ENCODE data around the gene CHRNB1.

The CHRNB1 gene

GRCh38 chr17:7418472-7419152 is 26.2 kb upstream of the CHRNB1 start:
- Mint-ChIP-seq H3K36me3 (ENCODE audit: low read depth) (peaks cover 11% of the 10 kb centered on the region), H3K4me1 (peaks cover 3% of the 10 kb centered on the region), H3K27ac (peak overlapping the region in 1 of 3 experiments; percentile 78), H3K4me3 (no peak overlapping the region), H3K27me3 (ENCODE audit: low read depth) (no peaks in the 10 kb centered on the region), H3K9me3 (no peaks in the 10 kb centered on the region)
- no peak for TF ChIP-seq CTCF (IDR thresholded peaks at IDR 0.05; ENCODE audit: unreplicated experiment in 3 of 3)

- no peak for TF ChIP-seq CTCF (IDR thresholded peaks at IDR 0.05; ENCODE audit: unreplicated experiment in 3 of 3)
- Mint-ChIP-seq H3K36me3 (ENCODE audit: low read depth) (peaks cover 11% of the 10 kb centered on the region), H3K4me1 (peaks cover 6% of the 10 kb centered on the region), H3K9me3 (no peaks in the 10 kb centered on the region), H3K27me3 (ENCODE audit: low read depth) (peaks cover 4% of the 10 kb centered on the region), H3K27ac (peak within 1 kb of the TSS in 2 of 3 experiments; percentile 40 to 78), H3K4me3 (no peak within 1 kb of the TSS)
Observed at GRCh38 chr17:7419819-7420610, 24.8 kb upstream of the CHRNB1 start, which contains the start of gene SPEM1. Gene SPEM1, plus strand, starts transcription at chr17:7420324. Its CDS starts 61 bp downstream, at chr17:7420385.

GRCh38 chr17:7421186-7421585 is 23.7 kb upstream of the CHRNB1 start:
- H3K27ac Mint-ChIP-seq, result no peak overlapping the region
- TF ChIP-seq CTCF (IDR thresholded peaks at IDR 0.05; ENCODE audit: unreplicated experiment in 3 of 3), result no peak
- peaks cover 5% of the 10 kb centered on the region for H3K36me3 Mint-ChIP-seq (ENCODE audit: low read depth)
- H3K27me3 Mint-ChIP-seq (ENCODE audit: low read depth), result peaks cover 4% of the 10 kb centered on the region
- H3K4me3 Mint-ChIP-seq, result no peak overlapping the region
- no peaks in the 10 kb centered on the region for H3K9me3 Mint-ChIP-seq
- peaks cover 6% of the 10 kb centered on the region for H3K4me1 Mint-ChIP-seq

GRCh38 chr17:7423679-7424078 is 21.2 kb upstream of the CHRNB1 start:
- Mint-ChIP-seq H3K27me3 (ENCODE audit: low read depth) (peaks cover 4% of the 10 kb centered on the region), H3K27ac (peak overlapping the region; percentile 15 to 54 (median 53)), H3K9me3 (no peaks in the 10 kb centered on the region), H3K4me3 (no peak overlapping the region), H3K36me3 (ENCODE audit: low read depth) (no peaks in the 10 kb centered on the region), H3K4me1 (peaks cover 6% of the 10 kb centered on the region)
- TF ChIP-seq CTCF (IDR thresholded peaks at IDR 0.05; ENCODE audit: unreplicated experiment in 3 of 3), result no peak

GRCh38 chr17:7425316-7425715 is 19.5 kb upstream of the CHRNB1 start, which contains the start of gene SPEM2:
Gene SPEM2, plus strand, starts transcription at chr17:7425616. Its CDS starts 73 bp downstream, at chr17:7425689.
- H3K36me3 Mint-ChIP-seq (ENCODE audit: low read depth), result no peaks in the 10 kb centered on the region
- no peak for TF ChIP-seq CTCF (IDR thresholded peaks at IDR 0.05; ENCODE audit: unreplicated experiment in 3 of 3)
- H3K27me3 Mint-ChIP-seq (ENCODE audit: low read depth), result peaks cover 4% of the 10 kb centered on the region
- no peak within 1 kb of the TSS for H3K27ac Mint-ChIP-seq
- H3K9me3 Mint-ChIP-seq, result no peaks in the 10 kb centered on the region
- H3K4me3 Mint-ChIP-seq, result no peak within 1 kb of the TSS
- H3K4me1 Mint-ChIP-seq, result peaks cover 6% of the 10 kb centered on the region

Data from nephron (organoid).